ENCODE data around the gene FOXE1. TPM values are rescaled to one million over a fixed set of nuclear protein-coding genes. Genes with fewer than 3 reads are reported as not detected.

Gene FOXE1
- total RNA-seq, 1 donor: not detected

DNA sequence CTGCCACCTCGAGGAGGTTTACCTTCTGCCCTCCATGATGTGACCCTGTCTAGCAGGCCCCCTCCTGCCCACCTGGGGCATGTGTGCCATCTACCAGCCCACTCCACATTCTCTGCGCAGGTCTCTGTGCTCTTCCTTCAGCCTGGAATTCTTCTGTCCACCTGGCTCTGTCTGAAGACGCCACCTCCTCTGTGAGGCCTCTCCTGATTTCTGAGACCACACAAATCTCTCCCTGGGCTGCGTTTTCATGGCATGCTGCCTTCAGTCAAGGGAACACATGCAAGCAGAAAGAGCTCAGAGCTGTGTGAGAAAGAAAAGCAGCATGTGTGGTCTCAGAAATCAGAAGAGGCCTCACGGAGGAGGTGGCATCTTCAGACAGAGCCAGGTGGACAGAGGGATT is 22.1 kb downstream of the FOXE1 start:
- Histone ChIP-seq H3K4me2 (ENCODE audit: insufficient read depth, low read length) (no peak overlapping the region), H4K20me1 (ENCODE audit: insufficient read depth, low read length) (no peaks in the 10 kb centered on the region), H3K79me2 (ENCODE audit: insufficient read depth, low read length) (no peaks in the 10 kb centered on the region), H3K9me3 (ENCODE audit: low read depth, low read length) (no peaks in the 10 kb centered on the region), H3K27me3 (ENCODE audit: insufficient read depth, low read length) (peaks cover 14% of the 10 kb centered on the region), H3K4me3 (ENCODE audit: insufficient read depth, low read length) (no peak overlapping the region), H3K4me1 (ENCODE audit: insufficient read depth, low read length) (peaks cover 20% of the 10 kb centered on the region), H3K27ac (ENCODE audit: low read depth, low read length) (no peak overlapping the region), H3K36me3 (ENCODE audit: insufficient read depth, low read length) (no peaks in the 10 kb centered on the region), H2AFZ (ENCODE audit: low read length) (no peak overlapping the region)
- no peak for DNase-seq (ENCODE audit: insufficient read length, low spot score, missing footprints)
- TF ChIP-seq, protein P1, sequence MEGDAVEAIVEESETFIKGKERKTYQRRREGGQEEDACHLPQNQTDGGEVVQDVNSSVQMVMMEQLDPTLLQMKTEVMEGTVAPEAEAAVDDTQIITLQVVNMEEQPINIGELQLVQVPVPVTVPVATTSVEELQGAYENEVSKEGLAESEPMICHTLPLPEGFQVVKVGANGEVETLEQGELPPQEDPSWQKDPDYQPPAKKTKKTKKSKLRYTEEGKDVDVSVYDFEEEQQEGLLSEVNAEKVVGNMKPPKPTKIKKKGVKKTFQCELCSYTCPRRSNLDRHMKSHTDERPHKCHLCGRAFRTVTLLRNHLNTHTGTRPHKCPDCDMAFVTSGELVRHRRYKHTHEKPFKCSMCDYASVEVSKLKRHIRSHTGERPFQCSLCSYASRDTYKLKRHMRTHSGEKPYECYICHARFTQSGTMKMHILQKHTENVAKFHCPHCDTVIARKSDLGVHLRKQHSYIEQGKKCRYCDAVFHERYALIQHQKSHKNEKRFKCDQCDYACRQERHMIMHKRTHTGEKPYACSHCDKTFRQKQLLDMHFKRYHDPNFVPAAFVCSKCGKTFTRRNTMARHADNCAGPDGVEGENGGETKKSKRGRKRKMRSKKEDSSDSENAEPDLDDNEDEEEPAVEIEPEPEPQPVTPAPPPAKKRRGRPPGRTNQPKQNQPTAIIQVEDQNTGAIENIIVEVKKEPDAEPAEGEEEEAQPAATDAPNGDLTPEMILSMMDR (IDR thresholded peaks at IDR 0.05; ENCODE audit: extremely low read depth, low read depth, low read length): no peak

DNA sequence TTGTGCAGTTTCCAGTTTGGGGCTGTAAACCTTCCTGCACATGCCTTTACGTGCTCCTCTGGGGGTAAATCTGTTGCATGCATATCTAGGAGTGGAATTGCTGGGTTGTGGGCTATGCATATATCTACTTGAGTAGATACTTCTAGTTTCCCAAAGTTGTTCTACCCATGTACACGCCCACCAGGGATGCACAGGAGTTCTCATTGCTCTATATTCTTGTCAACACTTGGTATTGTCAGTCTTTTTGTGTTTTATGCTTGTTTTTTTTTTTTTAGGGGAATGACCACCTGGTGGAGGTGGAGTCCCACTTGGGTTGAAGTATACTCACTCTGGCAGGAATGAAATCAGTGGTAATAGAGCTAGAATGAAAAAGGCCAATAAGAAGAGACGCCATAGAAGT is 23.0 kb downstream of the FOXE1 start:
- no peak overlapping the region for H3K4me3 ChIP-seq (ENCODE audit: insufficient read depth, low read length)
- H2AFZ ChIP-seq (ENCODE audit: low read length): no peak overlapping the region
- H3K36me3 ChIP-seq (ENCODE audit: insufficient read depth, low read length): no peaks in the 10 kb centered on the region
- no peaks in the 10 kb centered on the region for H3K79me2 ChIP-seq (ENCODE audit: insufficient read depth, low read length)
- no peaks in the 10 kb centered on the region for H4K20me1 ChIP-seq (ENCODE audit: insufficient read depth, low read length)
- DNase-seq (ENCODE audit: insufficient read length, low spot score, missing footprints): no peak
- H3K9me3 ChIP-seq (ENCODE audit: low read depth, low read length): no peaks in the 10 kb centered on the region
- peak overlapping the region; percentile 69 for H3K4me2 ChIP-seq (ENCODE audit: insufficient read depth, low read length)
- peak overlapping the region; percentile 95 for H3K27ac ChIP-seq (ENCODE audit: low read depth, low read length)
- peaks cover 6% of the 10 kb centered on the region for H3K27me3 ChIP-seq (ENCODE audit: insufficient read depth, low read length)
- TF ChIP-seq, protein P1 (IDR thresholded peaks at IDR 0.05; ENCODE audit: extremely low read depth, low read depth, low read length): no peak
- peaks cover 21% of the 10 kb centered on the region for H3K4me1 ChIP-seq (ENCODE audit: insufficient read depth, low read length)

DNA sequence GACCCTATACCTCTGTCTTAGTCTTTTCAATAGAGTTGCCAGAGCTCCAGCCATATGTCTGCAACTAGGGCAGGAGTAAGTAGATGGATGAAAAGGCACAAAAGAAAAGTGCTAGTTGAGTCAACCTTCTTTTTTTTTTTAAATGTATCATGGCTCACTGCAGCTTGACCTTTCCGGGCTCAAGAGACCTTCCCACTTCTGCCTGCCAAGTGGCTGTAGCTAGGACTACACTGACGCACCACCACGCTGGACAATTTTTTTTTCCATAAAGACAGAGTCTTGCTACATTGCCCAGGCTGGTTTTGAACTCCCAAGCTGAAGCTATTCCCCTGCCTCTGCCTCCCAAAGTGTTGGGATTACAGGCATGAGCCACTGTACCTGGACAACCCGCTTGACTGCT is 27.3 kb downstream of the FOXE1 start:
- Histone ChIP-seq H2AFZ (ENCODE audit: low read length) (no peak overlapping the region), H3K27me3 (ENCODE audit: insufficient read depth, low read length) (no peaks in the 10 kb centered on the region), H3K36me3 (ENCODE audit: insufficient read depth, low read length) (no peaks in the 10 kb centered on the region), H3K4me1 (ENCODE audit: insufficient read depth, low read length) (peaks cover 21% of the 10 kb centered on the region), H3K4me2 (ENCODE audit: insufficient read depth, low read length) (no peak overlapping the region), H3K79me2 (ENCODE audit: insufficient read depth, low read length) (no peaks in the 10 kb centered on the region), H3K4me3 (ENCODE audit: insufficient read depth, low read length) (no peak overlapping the region), H4K20me1 (ENCODE audit: insufficient read depth, low read length) (no peaks in the 10 kb centered on the region), H3K27ac (ENCODE audit: low read depth, low read length) (no peak overlapping the region), H3K9me3 (ENCODE audit: low read depth, low read length) (no peaks in the 10 kb centered on the region)
- DNase-seq (ENCODE audit: insufficient read length, low spot score, missing footprints): no peak
- TF ChIP-seq, protein P1 (IDR thresholded peaks at IDR 0.05; ENCODE audit: extremely low read depth, low read depth, low read length): no peak

DNA sequence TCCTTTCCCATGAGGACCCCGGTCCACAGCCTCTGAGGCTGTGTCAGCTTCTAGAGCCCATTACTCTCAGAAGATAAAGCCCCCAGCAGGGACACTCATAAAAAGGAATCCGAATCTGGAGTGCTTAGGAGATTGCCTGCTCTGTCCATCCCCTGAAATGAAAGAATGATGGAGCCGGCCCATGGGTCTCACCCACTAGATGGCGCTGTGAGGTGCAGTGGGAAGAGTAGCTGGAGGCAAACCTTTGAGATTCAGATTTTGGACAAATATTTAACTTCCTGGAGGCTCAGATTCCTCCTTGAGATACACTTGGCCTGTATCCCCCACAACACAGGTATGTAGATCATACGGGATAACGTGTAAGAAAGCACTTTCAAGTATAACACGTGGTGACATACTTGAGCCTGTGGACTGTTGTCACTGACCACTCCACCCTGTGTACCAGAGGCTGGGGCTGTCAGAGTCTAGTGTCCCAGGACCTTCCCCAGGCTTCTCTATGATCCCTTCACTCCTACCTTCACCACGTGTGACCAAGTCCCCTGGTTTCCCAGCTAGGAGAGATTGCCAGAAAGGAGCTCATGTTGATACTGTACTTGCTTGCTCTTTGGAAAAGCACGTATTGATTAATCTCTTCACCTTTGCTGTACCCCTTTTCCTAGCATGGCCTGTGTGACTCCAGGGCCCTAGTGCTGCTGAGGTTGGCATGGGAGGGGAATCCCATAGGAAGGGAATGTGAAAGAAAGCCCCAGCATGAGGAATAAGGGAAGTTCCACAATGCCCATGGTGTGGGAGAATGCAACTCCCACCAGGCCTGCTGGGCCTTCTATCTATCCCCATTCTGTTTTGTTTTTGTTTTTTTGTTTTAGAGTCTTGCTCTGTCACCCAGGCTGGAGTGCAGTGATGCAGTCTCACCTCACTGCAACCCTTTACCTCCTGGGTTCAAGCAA is 37.2 kb downstream of the FOXE1 start:
- DNase-seq (ENCODE audit: insufficient read length, low spot score, missing footprints): peak; percentile 92
- no peak overlapping the region for H2AFZ ChIP-seq (ENCODE audit: low read length)

More for the DNA sequence above, 37.2 kb downstream of the FOXE1 start:
- H3K4me3 ChIP-seq (ENCODE audit: insufficient read depth, low read length): no peak overlapping the region
- peaks cover 4% of the 10 kb centered on the region for H3K9me3 ChIP-seq (ENCODE audit: low read depth, low read length)
- no peaks in the 10 kb centered on the region for H3K79me2 ChIP-seq (ENCODE audit: insufficient read depth, low read length)
- TF ChIP-seq, protein P1 (IDR thresholded peaks at IDR 0.05; ENCODE audit: extremely low read depth, low read depth, low read length): peak; percentile 96
- H3K27ac ChIP-seq (ENCODE audit: low read depth, low read length): no peak overlapping the region
- H3K27me3 ChIP-seq (ENCODE audit: insufficient read depth, low read length): peaks cover 19% of the 10 kb centered on the region
- no peaks in the 10 kb centered on the region for H3K36me3 ChIP-seq (ENCODE audit: insufficient read depth, low read length)
- H3K4me1 ChIP-seq (ENCODE audit: insufficient read depth, low read length): no peaks in the 10 kb centered on the region
- no peak overlapping the region for H3K4me2 ChIP-seq (ENCODE audit: insufficient read depth, low read length)
- H4K20me1 ChIP-seq (ENCODE audit: insufficient read depth, low read length): no peaks in the 10 kb centered on the region
